GM23338 (cell line): ENCODE measurements around the gene LDHD. TPM values are rescaled to one million over a fixed set of nuclear protein-coding genes. Genes with fewer than 3 reads are reported as not detected.

ENCODE experiments used
- ATAC-seq: fragments of 200-7000 bp; cut with Tn5 transposase; 3 replicates; pipeline ENCODE4 v1.9.1; 2020
- DNase-seq: peaks from one replicate; pipeline ENCODE4 v3.0.0-alpha.2; 2015; ENCODE audit warnings: low spot score
- H2AFZ ChIP-seq: fragments of 200-600 bp; sonication (generic); 2 replicates; pipeline ENCODE4 v1.8.0; 2016; ENCODE audit warnings: antibody characterized with exemption, mild to moderate bottlenecking, moderate library complexity
- H3F3A ChIP-seq: fragments of 200-600 bp; sonication (generic); replicated peaks from 2 replicates; pipeline ENCODE4 v1.8.0; 2017; ENCODE audit warnings: antibody characterized with exemption, mixed run types, low read depth
- H3K27ac ChIP-seq: fragments of 200-600 bp; sonication (generic); 2 replicates; pipeline ENCODE4 v1.6.1; 2016; ENCODE audit warnings: low read depth
- H3K27me3 ChIP-seq: fragments of 200-600 bp; sonication (generic); 2 replicates; pipeline ENCODE4 v1.8.0; 2016; ENCODE audit warnings: mild to moderate bottlenecking, mixed run types, moderate library complexity; ENCODE audit not compliant: insufficient read depth
- H3K36me3 ChIP-seq: fragments of 200-600 bp; sonication (generic); 2 replicates; pipeline ENCODE4 v1.8.0; 2016; ENCODE audit warnings: mild to moderate bottlenecking; ENCODE audit not compliant: insufficient read depth
- H3K4me1 ChIP-seq: fragments of 200-600 bp; sonication (generic); 2 replicates; pipeline ENCODE4 v1.8.0; 2016; ENCODE audit warnings: mild to moderate bottlenecking, moderate library complexity; ENCODE audit not compliant: insufficient read depth
- H3K4me2 ChIP-seq: fragments of 200-600 bp; sonication (generic); 2 replicates; pipeline ENCODE4 v1.7.1; 2017; ENCODE audit warnings: mixed run types
- H3K4me3 ChIP-seq: fragments of 200-600 bp; sonication (generic); 2 replicates; pipeline ENCODE4 v1.6.1; 2016; ENCODE audit warnings: mixed run types
- H3K79me2 ChIP-seq: fragments of 200-600 bp; sonication (generic); replicated peaks from 2 replicates; pipeline ENCODE4 v1.8.0; 2017; ENCODE audit warnings: mild to moderate bottlenecking; ENCODE audit not compliant: insufficient read depth
- H3K9me2 ChIP-seq: fragments of 200-600 bp; sonication (generic); 2 replicates; pipeline ENCODE4 v1.8.0; 2017; ENCODE audit not compliant: insufficient read depth
- H4K20me1 ChIP-seq: fragments of 200-600 bp; sonication (generic); replicated peaks from 2 replicates; pipeline ENCODE4 v1.8.0; 2017; ENCODE audit warnings: mild to moderate bottlenecking; ENCODE audit not compliant: insufficient read depth
- H3K27ac Mint-ChIP-seq: 2 replicates; pipeline ENCODE4 v1.8.0; 2020; ENCODE audit warnings: inconsistent platforms, mild to moderate bottlenecking, moderate library complexity, mixed read lengths
- H3K27me3 Mint-ChIP-seq: 3 replicates; pipeline ENCODE4 v1.8.0; 2022; ENCODE audit warnings: low read depth, mild to moderate bottlenecking, moderate library complexity, mixed read lengths, inconsistent platforms; ENCODE audit not compliant: insufficient read depth, poor library complexity
- H3K36me3 Mint-ChIP-seq: 3 replicates; pipeline ENCODE4 v1.8.0; 2021; ENCODE audit warnings: low read depth, mild to moderate bottlenecking, inconsistent platforms, moderate library complexity, mixed read lengths
- H3K4me1 Mint-ChIP-seq: 3 replicates; pipeline ENCODE4 v1.8.0; 2020; ENCODE audit warnings: mild to moderate bottlenecking, inconsistent platforms, mixed read lengths
- H3K4me3 Mint-ChIP-seq: 3 replicates; pipeline ENCODE4 v1.8.0; 2021; ENCODE audit warnings: moderate library complexity, mild to moderate bottlenecking, inconsistent platforms, mixed read lengths
- H3K9me3 Mint-ChIP-seq: 3 replicates; pipeline ENCODE4 v1.8.0; 2020; ENCODE audit warnings: moderate library complexity, mild to moderate bottlenecking, inconsistent platforms, mixed read lengths
- CTCF ChIP-seq, 2 experiments: fragments of 200-600 bp in 1 of 2; sonication (generic) in 1 of 2; conservative IDR thresholded peaks; 2 replicates each; pipeline versions ENCODE4 v1.5.1 to v1.6.1; 2016 to 2017; ENCODE audit warnings: antibody characterized with exemption in 2 of 2, low read depth in 2 of 2, mild to moderate bottlenecking in 2 of 2, moderate library complexity in 1 of 2
- ETS1 ChIP-seq: IDR thresholded peaks from 2 replicates; pipeline ENCODE4 v1.6.1; 2016; ENCODE audit warnings: antibody characterized with exemption
- EZH2 ChIP-seq: fragments of 200-600 bp; sonication (generic); IDR thresholded peaks from one replicate; pipeline ENCODE4 v1.8.0; 2017; ENCODE audit warnings: antibody characterized with exemption, mild to moderate bottlenecking, low read depth; ENCODE audit not compliant: unreplicated experiment
- EZH2phosphoT487 ChIP-seq: fragments of 200-600 bp; sonication (generic); IDR thresholded peaks from one replicate; pipeline ENCODE4 v1.8.1; 2018; ENCODE audit warnings: antibody characterized with exemption; ENCODE audit not compliant: unreplicated experiment
- JUNB ChIP-seq: IDR thresholded peaks from one replicate; pipeline ENCODE4 v1.6.1; 2016; ENCODE audit warnings: antibody characterized with exemption; ENCODE audit not compliant: unreplicated experiment
- POLR2AphosphoS5 ChIP-seq: IDR thresholded peaks from 2 replicates; pipeline ENCODE4 v1.6.1; 2016; ENCODE audit warnings: antibody characterized with exemption, low read depth
- REST ChIP-seq: IDR thresholded peaks from one replicate; pipeline ENCODE4 v1.6.1; 2018; ENCODE audit warnings: antibody characterized with exemption; ENCODE audit not compliant: unreplicated experiment
- STAT1 ChIP-seq: IDR thresholded peaks from one replicate; pipeline ENCODE4 v1.6.1; 2016; ENCODE audit warnings: antibody characterized with exemption; ENCODE audit not compliant: unreplicated experiment
- ZNF114 ChIP-seq: fragments of 250-450 bp; sonication (Bioruptor Pico); IDR thresholded peaks from 2 replicates; pipeline ENCODE4 v1.5.0; 2020; ENCODE audit warnings: mild to moderate bottlenecking, moderate library complexity
- ZNF462 ChIP-seq: fragments of 250-450 bp; sonication (Bioruptor Pico); IDR thresholded peaks from 2 replicates; pipeline ENCODE4 v1.5.0; 2020; ENCODE audit warnings: mild to moderate bottlenecking, moderate library complexity
- polyA plus RNA-seq: library from polyadenylated mRNA; unstranded; fragments of >200 nt; fragmentation: Nextera tagmentation; extraction: Ambion mirVana; gene quantifications from 2 replicates; pipeline ENCODE4 v1.2.1, GENCODE V29; 2016
- total RNA-seq: library from RNA; depleted of rRNA; stranded (reverse); fragments of >200 nt; shearing (Covaris generic); gene quantifications from 2 replicates; pipeline ENCODE4 v1.2.3, GENCODE V29; 2014

Gene LDHD
- total and polyA plus RNA-seq, 2 experiments from 2014 or later, result 5.0 to 7.7 TPM

- no peak for TF ChIP-seq ZNF462 (CRISPR knock-in tag)
- no peak for TF ChIP-seq EZH2
- no peak for TF ChIP-seq CTCF (conservative IDR thresholded peaks at IDR 0.05; ENCODE audit: low read depth in 2 of 2)
- TF ChIP-seq STAT1, result no peak
Observed at GRCh38 chr16:75147968-75148310, 31.4 kb upstream of the LDHD start (continued).

- DNase-seq, result no peak
- Histone ChIP-seq H3K27me3 (no peaks in the 10 kb centered on the region), H3K4me2 (no peak overlapping the region), H3F3A (no peaks in the 10 kb centered on the region), H2AFZ (no peak overlapping the region), H3K4me3 (no peak overlapping the region), H3K27ac (no peak overlapping the region), H3K9me2 (no peaks in the 10 kb centered on the region; the same call in 1 of the 2 replicates), H3K36me3 (no peaks in the 10 kb centered on the region), H3K79me2 (peaks cover under 1% of the 10 kb centered on the region; the same call in 1 of the 2 replicates), H3K4me1 (no peaks in the 10 kb centered on the region), H4K20me1 (no peaks in the 10 kb centered on the region)
- no peak for ATAC-seq
- Mint-ChIP-seq H3K4me1 (no peaks in the 10 kb centered on the region; the same call in 2 of the 3 replicates), H3K27me3 (peaks cover 4% of the 10 kb centered on the region), H3K9me3 (peaks cover 18% of the 10 kb centered on the region), H3K4me3 (no peak overlapping the region), H3K27ac (no peak overlapping the region), H3K36me3 (peaks cover under 1% of the 10 kb centered on the region; the same call in 2 of the 3 replicates)
- TF ChIP-seq STAT1 (no peak), CTCF (conservative IDR thresholded peaks at IDR 0.05; ENCODE audit: low read depth in 2 of 2) (no peak), REST (no peak), EZH2phosphoT487 (no peak), POLR2AphosphoS5 (no peak), ZNF114 (no peak), ETS1 (no peak), JUNB (no peak)
Observed at GRCh38 chr16:75143941-75144340, 27.4 kb upstream of the LDHD start.
